Lower leg skin (tissue), 3 donors: ENCODE measurements around the gene CAMK2G.

Experiments used
- POLR2A ChIP-seq, 2 donors: fragments of 450-650 bp; IDR thresholded peaks; one replicate each; pipeline ENCODE4 v1.6.1; 2016 to 2017; ENCODE audit warnings: antibody characterized with exemption in 2 of 2, mild to moderate bottlenecking in 1 of 2, moderate library complexity in 1 of 2
- TF ChIP-seq, protein P1 (sequence below), 3 donors: fragments of 450-650 bp; IDR thresholded peaks; one replicate each; pipeline ENCODE4 v1.5.1; 2016; ENCODE audit warnings: antibody characterized with exemption in 3 of 3, mild to moderate bottlenecking in 3 of 3, moderate library complexity in 2 of 3

DNA sequence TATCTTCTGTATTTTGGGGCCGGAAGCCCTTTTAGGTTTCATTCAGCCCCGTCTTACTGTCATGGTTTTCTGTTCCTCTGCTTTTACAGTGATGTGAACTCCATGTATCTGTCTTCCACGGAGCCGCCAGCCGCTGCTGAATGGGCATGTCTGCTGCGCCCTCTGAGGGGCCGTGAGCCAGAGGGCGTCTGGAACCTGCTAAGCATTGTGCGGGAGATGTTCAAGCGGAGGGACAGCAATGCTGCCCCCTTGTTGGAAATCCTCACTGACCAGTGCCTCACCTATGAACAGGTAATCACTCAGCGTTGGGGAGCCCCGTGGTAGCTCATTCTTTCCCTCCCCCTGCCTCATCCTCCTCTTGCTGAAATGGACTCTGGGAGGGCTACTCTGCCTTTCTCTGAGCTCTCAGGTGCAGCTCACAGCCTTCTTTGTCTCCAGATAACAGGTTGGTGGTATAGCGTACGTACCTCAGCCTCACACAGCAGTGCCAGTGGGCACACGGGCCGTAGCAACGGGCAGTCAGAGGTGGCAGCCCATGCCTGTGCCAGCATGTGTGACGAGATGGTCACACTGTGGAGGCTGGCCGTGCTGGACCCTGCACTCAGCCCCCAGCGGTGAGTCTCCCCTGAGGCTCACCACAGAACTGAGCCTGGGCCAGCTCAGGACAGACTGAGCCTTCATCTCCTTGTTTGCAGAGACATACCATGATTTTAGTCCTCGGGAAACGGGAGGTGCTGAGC lies 83.3 kb downstream of the CAMK2G start:
- TF ChIP-seq, protein P1, sequence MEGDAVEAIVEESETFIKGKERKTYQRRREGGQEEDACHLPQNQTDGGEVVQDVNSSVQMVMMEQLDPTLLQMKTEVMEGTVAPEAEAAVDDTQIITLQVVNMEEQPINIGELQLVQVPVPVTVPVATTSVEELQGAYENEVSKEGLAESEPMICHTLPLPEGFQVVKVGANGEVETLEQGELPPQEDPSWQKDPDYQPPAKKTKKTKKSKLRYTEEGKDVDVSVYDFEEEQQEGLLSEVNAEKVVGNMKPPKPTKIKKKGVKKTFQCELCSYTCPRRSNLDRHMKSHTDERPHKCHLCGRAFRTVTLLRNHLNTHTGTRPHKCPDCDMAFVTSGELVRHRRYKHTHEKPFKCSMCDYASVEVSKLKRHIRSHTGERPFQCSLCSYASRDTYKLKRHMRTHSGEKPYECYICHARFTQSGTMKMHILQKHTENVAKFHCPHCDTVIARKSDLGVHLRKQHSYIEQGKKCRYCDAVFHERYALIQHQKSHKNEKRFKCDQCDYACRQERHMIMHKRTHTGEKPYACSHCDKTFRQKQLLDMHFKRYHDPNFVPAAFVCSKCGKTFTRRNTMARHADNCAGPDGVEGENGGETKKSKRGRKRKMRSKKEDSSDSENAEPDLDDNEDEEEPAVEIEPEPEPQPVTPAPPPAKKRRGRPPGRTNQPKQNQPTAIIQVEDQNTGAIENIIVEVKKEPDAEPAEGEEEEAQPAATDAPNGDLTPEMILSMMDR (IDR thresholded peaks at IDR 0.05): no peak
- TF ChIP-seq POLR2A (IDR thresholded peaks at IDR 0.05): no peak
